H9 (cell line): ENCODE results near the gene ITPK1. TPM values are rescaled to one million over a fixed set of nuclear protein-coding genes. Genes with fewer than 3 reads are reported as not detected.

Experiments used
- DNase-seq: peaks from one replicate; pipeline ENCODE4 v3.0.0-alpha.2; 2017
- H2AFZ ChIP-seq: one replicate; pipeline ENCODE4 v1.6.1; 2013; ENCODE audit warnings: mild to moderate bottlenecking, low read length, control low read depth, moderate library complexity
- H2AK5ac ChIP-seq: 2 replicates; pipeline ENCODE4 v1.6.1; 2013; ENCODE audit warnings: low read length, control low read depth, mixed read lengths; ENCODE audit not compliant: insufficient read length
- H2BK120ac ChIP-seq: one replicate; pipeline ENCODE4 v1.6.1; 2013; ENCODE audit warnings: low read depth, mild to moderate bottlenecking, low read length, control low read depth, inconsistent platforms; ENCODE audit not compliant: poor library complexity, severe bottlenecking
- H2BK12ac ChIP-seq: 2 replicates; pipeline ENCODE4 v1.6.1; 2013; ENCODE audit warnings: low read length, control low read depth, mixed read lengths, low read depth; ENCODE audit not compliant: insufficient read length
- H2BK15ac ChIP-seq: 2 replicates; pipeline ENCODE4 v1.6.1; 2013; ENCODE audit warnings: low read depth, low read length, control low read depth
- H2BK20ac ChIP-seq: one replicate; pipeline ENCODE4 v1.6.1; 2013; ENCODE audit warnings: low read depth, mild to moderate bottlenecking, low read length, control low read depth, inconsistent platforms; ENCODE audit not compliant: poor library complexity, severe bottlenecking
- H2BK5ac ChIP-seq: 2 replicates; pipeline ENCODE4 v1.6.1; 2013; ENCODE audit warnings: low read length, control low read depth, mixed read lengths; ENCODE audit not compliant: insufficient read length
- H3K14ac ChIP-seq: 2 replicates; pipeline ENCODE4 v1.6.1; 2013; ENCODE audit warnings: low read length, control low read depth; ENCODE audit not compliant: insufficient read depth
- H3K18ac ChIP-seq: 2 replicates; pipeline ENCODE4 v1.6.1; 2013; ENCODE audit warnings: low read depth, mild to moderate bottlenecking, mixed read lengths, low read length, control low read depth; ENCODE audit not compliant: insufficient read length
- H3K23ac ChIP-seq: 2 replicates; pipeline ENCODE4 v1.6.1; 2013; ENCODE audit warnings: low read length, control low read depth, mixed read lengths, low read depth; ENCODE audit not compliant: insufficient read length
- H3K23me2 ChIP-seq: 2 replicates; pipeline ENCODE4 v1.6.1; 2013; ENCODE audit warnings: low read depth, mild to moderate bottlenecking, mixed read lengths, low read length, control low read depth; ENCODE audit not compliant: insufficient read length, poor library complexity, severe bottlenecking
- H3K27ac ChIP-seq: 2 replicates; pipeline ENCODE4 v1.5.1; 2013; ENCODE audit warnings: low read length, control low read depth, mixed read lengths, low read depth; ENCODE audit not compliant: insufficient read length
- H3K27me3 ChIP-seq: 2 replicates; pipeline ENCODE4 v1.6.1; 2013; ENCODE audit warnings: low read length, control low read depth, inconsistent platforms; ENCODE audit not compliant: insufficient read depth
- H3K4ac ChIP-seq: 2 replicates; pipeline ENCODE4 v1.6.1; 2013; ENCODE audit warnings: low read depth, mild to moderate bottlenecking, control low read depth, inconsistent platforms, low read length, moderate library complexity
- H3K4me1 ChIP-seq: 2 replicates; pipeline ENCODE4 v1.6.1; 2013; ENCODE audit warnings: low read length, control low read depth, inconsistent platforms; ENCODE audit not compliant: insufficient read depth
- H3K4me2 ChIP-seq: 2 replicates; pipeline ENCODE4 v1.6.1; 2013; ENCODE audit warnings: low read length, control low read depth, mixed read lengths; ENCODE audit not compliant: insufficient read length, insufficient read depth
- H3K56ac ChIP-seq: 2 replicates; pipeline ENCODE4 v1.6.1; 2013; ENCODE audit warnings: low read depth, mild to moderate bottlenecking, mixed read lengths, low read length, control low read depth; ENCODE audit not compliant: insufficient read length
- H3K79me1 ChIP-seq: 2 replicates; pipeline ENCODE4 v1.6.1; 2013; ENCODE audit warnings: low read depth, mild to moderate bottlenecking, moderate library complexity, low read length, control low read depth, inconsistent platforms; ENCODE audit not compliant: insufficient read depth, poor library complexity, severe bottlenecking
- H3K79me2 ChIP-seq: 2 replicates; pipeline ENCODE4 v1.6.1; 2013; ENCODE audit warnings: low read length, control low read depth, inconsistent platforms; ENCODE audit not compliant: insufficient read depth
- H3K9ac ChIP-seq: 2 replicates; pipeline ENCODE4 v1.6.1; 2013; ENCODE audit warnings: low read length, control low read depth, mixed read lengths; ENCODE audit not compliant: insufficient read length; ENCODE audit errors: extremely low read depth
- H3K9me3 ChIP-seq: one replicate; pipeline ENCODE4 v1.6.1; 2013; ENCODE audit warnings: low read depth, low read length, inconsistent platforms; ENCODE audit not compliant: control insufficient read depth
- H3T11ph ChIP-seq: one replicate; pipeline ENCODE4 v1.6.1; 2013; ENCODE audit warnings: mild to moderate bottlenecking, low read length, control low read depth, inconsistent platforms
- H4K20me1 ChIP-seq: one replicate; pipeline ENCODE4 v1.6.1; 2013; ENCODE audit not compliant: control insufficient read depth, insufficient read length, insufficient read depth
- H4K5ac ChIP-seq: 2 replicates; pipeline ENCODE4 v1.6.1; 2013; ENCODE audit warnings: low read depth, mild to moderate bottlenecking, mixed read lengths, low read length, control low read depth; ENCODE audit not compliant: insufficient read length
- H4K8ac ChIP-seq: replicated peaks from 2 replicates; pipeline ENCODE4 v1.6.1; 2013; ENCODE audit warnings: low read length, control low read depth, mixed read lengths, low read depth; ENCODE audit not compliant: insufficient read length
- H4K91ac ChIP-seq: 2 replicates; pipeline ENCODE4 v1.6.1; 2013; ENCODE audit warnings: low read depth, mild to moderate bottlenecking, moderate library complexity, mixed read lengths, low read length, control low read depth; ENCODE audit not compliant: insufficient read length
- H3K27ac Mint-ChIP-seq, 3 experiments: 2 replicates in 2 of 3; 3 replicates in 1 of 3; pipeline ENCODE4 v1.8.0; 2020 to 2021; ENCODE audit warnings: mixed read lengths in 3 of 3, mild to moderate bottlenecking in 1 of 3, moderate library complexity in 1 of 3
- H3K27me3 Mint-ChIP-seq: 2 replicates; pipeline ENCODE4 v1.8.0; 2021; ENCODE audit warnings: low read depth, mild to moderate bottlenecking, moderate library complexity, mixed read lengths
- H3K36me3 Mint-ChIP-seq, 3 experiments: 2 replicates in 2 of 3; 3 replicates in 1 of 3; pipeline ENCODE4 v1.8.0; 2020 to 2021; ENCODE audit warnings: low read depth in 3 of 3, mixed read lengths in 3 of 3; ENCODE audit not compliant: insufficient read depth in 1 of 3
- H3K4me1 Mint-ChIP-seq, 2 experiments: 2 replicates each; pipeline ENCODE4 v1.8.0; 2020; ENCODE audit warnings: mixed read lengths in 2 of 2
- H3K4me3 Mint-ChIP-seq, 2 experiments: 2 replicates in 1 of 2; 3 replicates in 1 of 2; pipeline ENCODE4 v1.8.0; 2020 to 2021; ENCODE audit warnings: mild to moderate bottlenecking in 2 of 2, mixed read lengths in 2 of 2, moderate library complexity in 1 of 2
- H3K9me3 Mint-ChIP-seq, 2 experiments: 2 replicates in 1 of 2; 3 replicates in 1 of 2; pipeline ENCODE4 v1.8.0; 2020; ENCODE audit warnings: mild to moderate bottlenecking in 2 of 2, mixed read lengths in 2 of 2, moderate library complexity in 1 of 2
- WGBS: extraction: QIAGEN DNeasy Blood & Tissue Kit; methylation state at CpG from one replicate; pipeline ENCODE4 v1.1.7; 2013; ENCODE audit warnings: missing lambda C conversion rate, low lambda C conversion rate, mixed read lengths; ENCODE audit not compliant: insufficient read length; ENCODE audit errors: extremely low coverage; 5-methylcytosine and 5-hydroxymethylcytosine counted together
- total RNA-seq: library from RNA; stranded (reverse); gene quantifications from 2 replicates; pipeline ENCODE4 v1.2.1, GENCODE V29; 2021
- TF ChIP-seq, protein P1 (sequence below): fragments of 200-600 bp; sonication (generic); conservative IDR thresholded peaks from 3 replicates; pipeline ENCODE4 v1.8.0; 2021; ENCODE audit warnings: antibody characterized with exemption, mild to moderate bottlenecking

Gene ITPK1
- total RNA-seq, 1 experiment from 2014 or later = 92.7 TPM

DNA sequence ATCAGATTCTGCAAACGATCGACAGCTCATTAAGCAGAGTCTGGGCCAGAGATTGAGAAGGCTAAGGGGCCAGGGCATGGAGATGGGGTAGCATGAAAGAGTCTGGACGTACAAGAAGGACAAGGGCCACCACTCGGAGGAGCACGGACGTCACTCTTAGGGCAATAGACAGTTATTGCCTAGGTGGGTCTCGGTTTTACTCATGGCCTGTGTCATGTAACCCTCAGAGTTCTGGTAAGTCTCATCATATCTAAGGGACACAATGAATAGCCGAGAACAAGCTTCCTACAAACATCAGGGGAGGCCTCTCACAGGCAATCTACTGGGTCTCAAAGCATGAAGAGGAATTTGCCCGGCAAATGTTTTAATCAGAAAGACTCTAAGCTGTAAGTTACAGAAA, 30.4 kb upstream of the ITPK1 start:
- H3K9me3 ChIP-seq = no peaks in the 10 kb centered on the region
- H4K8ac ChIP-seq = no peak overlapping the region
- peaks cover 2 to 11% of the 10 kb centered on the region in 2 experiments; a peak in 3 of 4 replicates for H3K4me1 Mint-ChIP-seq
- H2AFZ ChIP-seq = no peak overlapping the region
- no peaks in the 10 kb centered on the region; the same call in 1 of the 2 replicates for H3K4me1 ChIP-seq
- H3K4me2 ChIP-seq = no peak overlapping the region
- no peak overlapping the region for H2AK5ac ChIP-seq
- no peak overlapping the region for H3K4ac ChIP-seq
- H3K23ac ChIP-seq = no peak overlapping the region
- no peak overlapping the region for H2BK20ac ChIP-seq
- H3K27ac ChIP-seq = no peak overlapping the region
- DNase-seq = no peak
- no peaks in the 10 kb centered on the region for H3K27me3 ChIP-seq
- H2BK12ac ChIP-seq = no peak overlapping the region
- no peaks in the 10 kb centered on the region for H3K79me2 ChIP-seq
- WGBS = no CpG with 5 or more reads among the region's 9 CpGs
- no peaks in the 10 kb centered on the region for H3K23me2 ChIP-seq
- no peak overlapping the region for H3K4me3 Mint-ChIP-seq
- no peak overlapping the region for H2BK120ac ChIP-seq
- H3K56ac ChIP-seq = no peak overlapping the region
- H2BK5ac ChIP-seq = no peak overlapping the region
- no peak overlapping the region for H2BK15ac ChIP-seq
- TF ChIP-seq, protein P1, sequence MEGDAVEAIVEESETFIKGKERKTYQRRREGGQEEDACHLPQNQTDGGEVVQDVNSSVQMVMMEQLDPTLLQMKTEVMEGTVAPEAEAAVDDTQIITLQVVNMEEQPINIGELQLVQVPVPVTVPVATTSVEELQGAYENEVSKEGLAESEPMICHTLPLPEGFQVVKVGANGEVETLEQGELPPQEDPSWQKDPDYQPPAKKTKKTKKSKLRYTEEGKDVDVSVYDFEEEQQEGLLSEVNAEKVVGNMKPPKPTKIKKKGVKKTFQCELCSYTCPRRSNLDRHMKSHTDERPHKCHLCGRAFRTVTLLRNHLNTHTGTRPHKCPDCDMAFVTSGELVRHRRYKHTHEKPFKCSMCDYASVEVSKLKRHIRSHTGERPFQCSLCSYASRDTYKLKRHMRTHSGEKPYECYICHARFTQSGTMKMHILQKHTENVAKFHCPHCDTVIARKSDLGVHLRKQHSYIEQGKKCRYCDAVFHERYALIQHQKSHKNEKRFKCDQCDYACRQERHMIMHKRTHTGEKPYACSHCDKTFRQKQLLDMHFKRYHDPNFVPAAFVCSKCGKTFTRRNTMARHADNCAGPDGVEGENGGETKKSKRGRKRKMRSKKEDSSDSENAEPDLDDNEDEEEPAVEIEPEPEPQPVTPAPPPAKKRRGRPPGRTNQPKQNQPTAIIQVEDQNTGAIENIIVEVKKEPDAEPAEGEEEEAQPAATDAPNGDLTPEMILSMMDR = no peak
- H3K9ac ChIP-seq = no peak overlapping the region
- H3K79me1 ChIP-seq = no peaks in the 10 kb centered on the region
- H3T11ph ChIP-seq = no peak overlapping the region
- H3K14ac ChIP-seq = no peak overlapping the region
- no peaks in the 10 kb centered on the region for H3K36me3 Mint-ChIP-seq
- H4K5ac ChIP-seq = no peak overlapping the region
- no peak overlapping the region for H4K91ac ChIP-seq
- no peak overlapping the region for H3K18ac ChIP-seq
- H4K20me1 ChIP-seq = no peaks in the 10 kb centered on the region
- no peaks in the 10 kb centered on the region for H3K27me3 Mint-ChIP-seq
- H3K9me3 Mint-ChIP-seq = no peaks in the 10 kb centered on the region
- H3K27ac Mint-ChIP-seq = no peak overlapping the region
